H9 (cell line): ENCODE data around the gene FAM174B. TPM values are rescaled to one million over a fixed set of nuclear protein-coding genes. Genes with fewer than 3 reads are reported as not detected.

Experiments
- DNase-seq: peaks from one replicate; pipeline ENCODE4 v3.0.0-alpha.2; 2017
- H2AFZ ChIP-seq: one replicate; pipeline ENCODE4 v1.6.1; 2013; ENCODE audit warnings: mild to moderate bottlenecking, low read length, control low read depth, moderate library complexity
- H2AK5ac ChIP-seq: 2 replicates; pipeline ENCODE4 v1.6.1; 2013; ENCODE audit warnings: low read length, control low read depth, mixed read lengths; ENCODE audit not compliant: insufficient read length
- H2BK120ac ChIP-seq: one replicate; pipeline ENCODE4 v1.6.1; 2013; ENCODE audit warnings: low read depth, mild to moderate bottlenecking, low read length, control low read depth, inconsistent platforms; ENCODE audit not compliant: poor library complexity, severe bottlenecking
- H2BK12ac ChIP-seq: 2 replicates; pipeline ENCODE4 v1.6.1; 2013; ENCODE audit warnings: low read length, control low read depth, mixed read lengths, low read depth; ENCODE audit not compliant: insufficient read length
- H2BK15ac ChIP-seq: 2 replicates; pipeline ENCODE4 v1.6.1; 2013; ENCODE audit warnings: low read depth, low read length, control low read depth
- H2BK20ac ChIP-seq: one replicate; pipeline ENCODE4 v1.6.1; 2013; ENCODE audit warnings: low read depth, mild to moderate bottlenecking, low read length, control low read depth, inconsistent platforms; ENCODE audit not compliant: poor library complexity, severe bottlenecking
- H2BK5ac ChIP-seq: 2 replicates; pipeline ENCODE4 v1.6.1; 2013; ENCODE audit warnings: low read length, control low read depth, mixed read lengths; ENCODE audit not compliant: insufficient read length
- H3K14ac ChIP-seq: 2 replicates; pipeline ENCODE4 v1.6.1; 2013; ENCODE audit warnings: low read length, control low read depth; ENCODE audit not compliant: insufficient read depth
- H3K18ac ChIP-seq: 2 replicates; pipeline ENCODE4 v1.6.1; 2013; ENCODE audit warnings: low read depth, mild to moderate bottlenecking, mixed read lengths, low read length, control low read depth; ENCODE audit not compliant: insufficient read length
- H3K23ac ChIP-seq: 2 replicates; pipeline ENCODE4 v1.6.1; 2013; ENCODE audit warnings: low read length, control low read depth, mixed read lengths, low read depth; ENCODE audit not compliant: insufficient read length
- H3K23me2 ChIP-seq: 2 replicates; pipeline ENCODE4 v1.6.1; 2013; ENCODE audit warnings: low read depth, mild to moderate bottlenecking, mixed read lengths, low read length, control low read depth; ENCODE audit not compliant: insufficient read length, poor library complexity, severe bottlenecking
- H3K27ac ChIP-seq: 2 replicates; pipeline ENCODE4 v1.5.1; 2013; ENCODE audit warnings: low read length, control low read depth, mixed read lengths, low read depth; ENCODE audit not compliant: insufficient read length
- H3K27me3 ChIP-seq: 2 replicates; pipeline ENCODE4 v1.6.1; 2013; ENCODE audit warnings: low read length, control low read depth, inconsistent platforms; ENCODE audit not compliant: insufficient read depth
- H3K4ac ChIP-seq: 2 replicates; pipeline ENCODE4 v1.6.1; 2013; ENCODE audit warnings: low read depth, mild to moderate bottlenecking, control low read depth, inconsistent platforms, low read length, moderate library complexity
- H3K4me1 ChIP-seq: 2 replicates; pipeline ENCODE4 v1.6.1; 2013; ENCODE audit warnings: low read length, control low read depth, inconsistent platforms; ENCODE audit not compliant: insufficient read depth
- H3K4me2 ChIP-seq: 2 replicates; pipeline ENCODE4 v1.6.1; 2013; ENCODE audit warnings: low read length, control low read depth, mixed read lengths; ENCODE audit not compliant: insufficient read length, insufficient read depth
- H3K56ac ChIP-seq: 2 replicates; pipeline ENCODE4 v1.6.1; 2013; ENCODE audit warnings: low read depth, mild to moderate bottlenecking, mixed read lengths, low read length, control low read depth; ENCODE audit not compliant: insufficient read length
- H3K79me1 ChIP-seq: 2 replicates; pipeline ENCODE4 v1.6.1; 2013; ENCODE audit warnings: low read depth, mild to moderate bottlenecking, moderate library complexity, low read length, control low read depth, inconsistent platforms; ENCODE audit not compliant: insufficient read depth, poor library complexity, severe bottlenecking
- H3K79me2 ChIP-seq: 2 replicates; pipeline ENCODE4 v1.6.1; 2013; ENCODE audit warnings: low read length, control low read depth, inconsistent platforms; ENCODE audit not compliant: insufficient read depth
- H3K9ac ChIP-seq: 2 replicates; pipeline ENCODE4 v1.6.1; 2013; ENCODE audit warnings: low read length, control low read depth, mixed read lengths; ENCODE audit not compliant: insufficient read length; ENCODE audit errors: extremely low read depth
- H3K9me3 ChIP-seq: one replicate; pipeline ENCODE4 v1.6.1; 2013; ENCODE audit warnings: low read depth, low read length, inconsistent platforms; ENCODE audit not compliant: control insufficient read depth
- H3T11ph ChIP-seq: one replicate; pipeline ENCODE4 v1.6.1; 2013; ENCODE audit warnings: mild to moderate bottlenecking, low read length, control low read depth, inconsistent platforms
- H4K20me1 ChIP-seq: one replicate; pipeline ENCODE4 v1.6.1; 2013; ENCODE audit not compliant: control insufficient read depth, insufficient read length, insufficient read depth
- H4K5ac ChIP-seq: 2 replicates; pipeline ENCODE4 v1.6.1; 2013; ENCODE audit warnings: low read depth, mild to moderate bottlenecking, mixed read lengths, low read length, control low read depth; ENCODE audit not compliant: insufficient read length
- H4K8ac ChIP-seq: replicated peaks from 2 replicates; pipeline ENCODE4 v1.6.1; 2013; ENCODE audit warnings: low read length, control low read depth, mixed read lengths, low read depth; ENCODE audit not compliant: insufficient read length
- H4K91ac ChIP-seq: 2 replicates; pipeline ENCODE4 v1.6.1; 2013; ENCODE audit warnings: low read depth, mild to moderate bottlenecking, moderate library complexity, mixed read lengths, low read length, control low read depth; ENCODE audit not compliant: insufficient read length
- H3K27ac Mint-ChIP-seq, 3 experiments: 2 replicates in 2 of 3; 3 replicates in 1 of 3; pipeline ENCODE4 v1.8.0; 2020 to 2021; ENCODE audit warnings: mixed read lengths in 3 of 3, mild to moderate bottlenecking in 1 of 3, moderate library complexity in 1 of 3
- H3K27me3 Mint-ChIP-seq: 2 replicates; pipeline ENCODE4 v1.8.0; 2021; ENCODE audit warnings: low read depth, mild to moderate bottlenecking, moderate library complexity, mixed read lengths
- H3K36me3 Mint-ChIP-seq, 3 experiments: 2 replicates in 2 of 3; 3 replicates in 1 of 3; pipeline ENCODE4 v1.8.0; 2020 to 2021; ENCODE audit warnings: low read depth in 3 of 3, mixed read lengths in 3 of 3; ENCODE audit not compliant: insufficient read depth in 1 of 3
- H3K4me1 Mint-ChIP-seq, 2 experiments: 2 replicates each; pipeline ENCODE4 v1.8.0; 2020; ENCODE audit warnings: mixed read lengths in 2 of 2
- H3K4me3 Mint-ChIP-seq, 2 experiments: 2 replicates in 1 of 2; 3 replicates in 1 of 2; pipeline ENCODE4 v1.8.0; 2020 to 2021; ENCODE audit warnings: mild to moderate bottlenecking in 2 of 2, mixed read lengths in 2 of 2, moderate library complexity in 1 of 2
- H3K9me3 Mint-ChIP-seq, 2 experiments: 2 replicates in 1 of 2; 3 replicates in 1 of 2; pipeline ENCODE4 v1.8.0; 2020; ENCODE audit warnings: mild to moderate bottlenecking in 2 of 2, mixed read lengths in 2 of 2, moderate library complexity in 1 of 2
- CTCF ChIP-seq: fragments of 200-600 bp; sonication (generic); conservative IDR thresholded peaks from 3 replicates; pipeline ENCODE4 v1.8.0; 2021; ENCODE audit warnings: antibody characterized with exemption, mild to moderate bottlenecking
- WGBS: extraction: QIAGEN DNeasy Blood & Tissue Kit; methylation state at CpG from one replicate; pipeline ENCODE4 v1.1.7; 2013; ENCODE audit warnings: missing lambda C conversion rate, low lambda C conversion rate, mixed read lengths; ENCODE audit not compliant: insufficient read length; ENCODE audit errors: extremely low coverage; 5-methylcytosine and 5-hydroxymethylcytosine counted together
- total RNA-seq: library from RNA; stranded (reverse); gene quantifications from 2 replicates; pipeline ENCODE4 v1.2.1, GENCODE V29; 2021

Gene FAM174B
- total RNA-seq, 1 experiment from 2014 or later = 38.0 TPM

- peaks cover 7% of the 10 kb centered on the region for H3K79me1 ChIP-seq
- H3T11ph ChIP-seq = no peak overlapping the region
- no peak overlapping the region for H4K8ac ChIP-seq
- H2BK12ac ChIP-seq = no peak overlapping the region
- no peak overlapping the region for H3K18ac ChIP-seq
- H3K27ac Mint-ChIP-seq = peak overlapping the region; percentile 55 to 68 (median 61); a peak in 3 of 7 replicates
- H2BK120ac ChIP-seq = no peak overlapping the region
- H2AFZ ChIP-seq = no peak overlapping the region
- H2AK5ac ChIP-seq = no peak overlapping the region
- H3K4me1 ChIP-seq = peaks cover 30% of the 10 kb centered on the region
- no peaks in the 10 kb centered on the region for H3K9me3 ChIP-seq
- no peak overlapping the region for H3K4ac ChIP-seq
- no peak overlapping the region for H3K4me2 ChIP-seq
- no peak overlapping the region for H4K5ac ChIP-seq
- no CpG with 5 or more reads among the region's 9 CpGs for WGBS
- TF ChIP-seq CTCF = no peak
- no peak overlapping the region for H3K9ac ChIP-seq
- no peak overlapping the region for H3K56ac ChIP-seq
- H3K23ac ChIP-seq = no peak overlapping the region
- peaks cover 5 to 30% (median 22%) of the 10 kb centered on the region in 3 experiments for H3K36me3 Mint-ChIP-seq
- H3K4me1 Mint-ChIP-seq = peaks cover 78 to 86% of the 10 kb centered on the region in 2 experiments
- H2BK20ac ChIP-seq = no peak overlapping the region
- no peak overlapping the region for H2BK15ac ChIP-seq
- H4K91ac ChIP-seq = no peak overlapping the region
- H3K27me3 ChIP-seq = no peaks in the 10 kb centered on the region
- no peak overlapping the region for H2BK5ac ChIP-seq
- H3K23me2 ChIP-seq = no peaks in the 10 kb centered on the region
- no peak overlapping the region for H3K27ac ChIP-seq
- no peak for DNase-seq
- H3K27me3 Mint-ChIP-seq = no peaks in the 10 kb centered on the region
- H4K20me1 ChIP-seq = peaks cover 2% of the 10 kb centered on the region
- no peaks in the 10 kb centered on the region; a peak in 1 of 5 replicates for H3K9me3 Mint-ChIP-seq
- peaks cover 7% of the 10 kb centered on the region; the same call in 1 of the 2 replicates for H3K79me2 ChIP-seq
- H3K4me3 Mint-ChIP-seq = no peak overlapping the region
- H3K14ac ChIP-seq = no peak overlapping the region
Observed at GRCh38 chr15:92650256-92650655, 5.3 kb downstream of the FAM174B start.
